AG04450 (cell line): ENCODE measurements around the gene MASP2. TPM values are rescaled to one million over a fixed set of nuclear protein-coding genes. Genes with fewer than 3 reads are reported as not detected.

ENCODE experiments used
- CTCF ChIA-PET: fragments of 300-600, 350-600 bp; formaldehyde crosslinking; extraction: SDS; loops from one replicate; lab custom pipeline; 2022; ENCODE audit warnings: antibody characterized with exemption, inconsistent platforms; lab: Charles Lee
- POLR2A ChIA-PET: fragments of 350-600 bp; formaldehyde crosslinking; extraction: SDS; loops from one replicate; lab custom pipeline; 2021; ENCODE audit warnings: antibody characterized with exemption, inconsistent platforms; lab: Yijun Ruan, JAX
- DNase-seq: peaks from one replicate; pipeline ENCODE4 v3.0.0-alpha.2; 2011; ENCODE audit warnings: low read depth, low spot score
- H3K27ac ChIP-seq: one replicate; pipeline ENCODE4 v1.5.1; 2012; ENCODE audit warnings: low read depth, low read length, control low read depth
- H3K27me3 ChIP-seq: one replicate; pipeline ENCODE4 v1.6.0; 2012; ENCODE audit warnings: low read length; ENCODE audit not compliant: control insufficient read depth, insufficient read depth
- H3K4me3 ChIP-seq: 2 replicates; pipeline ENCODE4 v1.5.1; 2011; ENCODE audit warnings: mild to moderate bottlenecking, low read depth, low read length, control low read depth
- H3K9me3 ChIP-seq: 2 replicates; pipeline ENCODE4 v1.5.1; 2012; ENCODE audit warnings: low read length; ENCODE audit not compliant: control insufficient read depth, insufficient read depth
- polyA plus RNA-seq: library from polyadenylated mRNA; depleted of rRNA; stranded (reverse); fragments of >200 nt; gene quantifications from 2 replicates; pipeline ENCODE4 v1.2.3, GENCODE V29; 2011
- TF ChIP-seq, protein P1 (sequence below): IDR thresholded peaks from 2 replicates; pipeline ENCODE4 v1.5.1; 2011; ENCODE audit warnings: low read depth, low read length, control low read depth, inconsistent platforms

The MASP2 gene
- polyA plus RNA-seq, 1 experiment = not detected

GRCh38 chr1:11046270-11046566 lies 821 bp downstream of the MASP2 start:
- TF ChIP-seq, protein P1, sequence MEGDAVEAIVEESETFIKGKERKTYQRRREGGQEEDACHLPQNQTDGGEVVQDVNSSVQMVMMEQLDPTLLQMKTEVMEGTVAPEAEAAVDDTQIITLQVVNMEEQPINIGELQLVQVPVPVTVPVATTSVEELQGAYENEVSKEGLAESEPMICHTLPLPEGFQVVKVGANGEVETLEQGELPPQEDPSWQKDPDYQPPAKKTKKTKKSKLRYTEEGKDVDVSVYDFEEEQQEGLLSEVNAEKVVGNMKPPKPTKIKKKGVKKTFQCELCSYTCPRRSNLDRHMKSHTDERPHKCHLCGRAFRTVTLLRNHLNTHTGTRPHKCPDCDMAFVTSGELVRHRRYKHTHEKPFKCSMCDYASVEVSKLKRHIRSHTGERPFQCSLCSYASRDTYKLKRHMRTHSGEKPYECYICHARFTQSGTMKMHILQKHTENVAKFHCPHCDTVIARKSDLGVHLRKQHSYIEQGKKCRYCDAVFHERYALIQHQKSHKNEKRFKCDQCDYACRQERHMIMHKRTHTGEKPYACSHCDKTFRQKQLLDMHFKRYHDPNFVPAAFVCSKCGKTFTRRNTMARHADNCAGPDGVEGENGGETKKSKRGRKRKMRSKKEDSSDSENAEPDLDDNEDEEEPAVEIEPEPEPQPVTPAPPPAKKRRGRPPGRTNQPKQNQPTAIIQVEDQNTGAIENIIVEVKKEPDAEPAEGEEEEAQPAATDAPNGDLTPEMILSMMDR = no peak
- Histone ChIP-seq H3K4me3 (no peak overlapping the region), H3K27me3 (peaks cover 3% of the 10 kb centered on the region), H3K27ac (no peak overlapping the region), H3K9me3 (peaks cover 2% of the 10 kb centered on the region; the same call in 1 of the 2 replicates)
- DNase-seq = no peak
- CTCF ChIA-PET = interaction anchor here (7.5 kb wide), 1 partner anchor 9 kb away, joined by 84 read pairs; no protein-coding TSS in a partner anchor
- POLR2A ChIA-PET = interaction anchor here (0.6 kb wide), 1 partner anchor 15 kb away, joined by 5 read pairs; no protein-coding TSS in a partner anchor

DNA sequence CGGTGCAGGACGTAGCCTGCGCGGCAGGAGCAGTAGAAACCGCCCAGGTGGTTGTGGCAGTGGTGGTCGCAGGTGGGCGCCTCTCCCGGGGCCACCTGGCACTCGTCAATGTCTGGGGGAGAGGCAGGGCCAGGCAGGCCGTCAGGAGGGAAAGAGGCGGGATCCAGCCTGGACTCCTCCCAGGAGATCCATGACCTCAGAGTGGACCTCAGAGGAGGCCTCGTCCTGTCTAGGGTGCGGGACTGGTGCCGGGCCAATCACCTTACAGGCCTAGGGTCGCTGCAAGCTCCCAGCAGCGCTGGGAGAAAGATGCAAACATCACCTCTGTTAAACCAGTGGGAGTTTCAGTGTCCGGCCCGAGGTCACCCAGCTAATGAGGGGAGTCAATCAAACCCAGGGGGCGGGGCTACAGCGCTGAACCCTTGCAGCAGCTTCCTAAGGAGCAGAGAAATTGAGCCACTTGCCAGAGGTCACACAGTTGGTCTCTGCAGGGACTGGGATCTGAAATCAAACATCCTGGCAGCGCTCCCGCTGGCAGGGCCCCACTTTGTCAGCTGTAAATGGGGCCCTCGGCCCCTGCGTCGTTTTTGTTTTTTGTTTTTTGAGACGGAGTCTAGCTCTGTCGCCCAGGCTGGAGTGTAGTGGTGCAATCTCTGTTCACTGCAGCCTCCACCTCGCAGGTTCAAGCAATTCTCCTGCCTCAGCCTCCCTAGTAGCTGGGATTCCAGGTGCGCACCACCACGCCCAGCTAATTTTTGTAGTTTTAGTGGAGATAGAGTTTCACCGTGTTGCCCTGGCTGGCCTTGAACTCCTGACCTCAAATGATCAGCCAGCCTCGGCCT lies 1.4 kb downstream of the MASP2 start:
- ChIA-PET POLR2A (interaction anchor here (0.6 to 0.7 kb wide), 2 partner anchors 10 to 15 kb away, joined by 5 to 6 read pairs; no protein-coding TSS in a partner anchor), CTCF (interaction anchor here (7.5 kb wide), 1 partner anchor 8 kb away, joined by 84 read pairs; no protein-coding TSS in a partner anchor)
- DNase-seq = no peak
- H3K4me3 ChIP-seq = no peak overlapping the region
- no peak overlapping the region for H3K27ac ChIP-seq
- peaks cover 3% of the 10 kb centered on the region for H3K27me3 ChIP-seq
- TF ChIP-seq, protein P1 = no peak
- peaks cover 2% of the 10 kb centered on the region; the same call in 1 of the 2 replicates for H3K9me3 ChIP-seq

GRCh38 chr1:11044849-11045427 lies 2.1 kb downstream of the MASP2 start:
- Histone ChIP-seq H3K9me3 (peaks cover 2% of the 10 kb centered on the region; the same call in 1 of the 2 replicates), H3K27me3 (peaks cover 3% of the 10 kb centered on the region), H3K27ac (no peak overlapping the region), H3K4me3 (no peak overlapping the region)
- TF ChIP-seq, protein P1 = no peak
- ChIA-PET CTCF (interaction anchor here (0.6 to 7.5 kb wide), 2 partner anchors 8 kb away, joined by 3 to 84 read pairs; no protein-coding TSS in a partner anchor), POLR2A (no interaction called here)
- no peak for DNase-seq

DNA sequence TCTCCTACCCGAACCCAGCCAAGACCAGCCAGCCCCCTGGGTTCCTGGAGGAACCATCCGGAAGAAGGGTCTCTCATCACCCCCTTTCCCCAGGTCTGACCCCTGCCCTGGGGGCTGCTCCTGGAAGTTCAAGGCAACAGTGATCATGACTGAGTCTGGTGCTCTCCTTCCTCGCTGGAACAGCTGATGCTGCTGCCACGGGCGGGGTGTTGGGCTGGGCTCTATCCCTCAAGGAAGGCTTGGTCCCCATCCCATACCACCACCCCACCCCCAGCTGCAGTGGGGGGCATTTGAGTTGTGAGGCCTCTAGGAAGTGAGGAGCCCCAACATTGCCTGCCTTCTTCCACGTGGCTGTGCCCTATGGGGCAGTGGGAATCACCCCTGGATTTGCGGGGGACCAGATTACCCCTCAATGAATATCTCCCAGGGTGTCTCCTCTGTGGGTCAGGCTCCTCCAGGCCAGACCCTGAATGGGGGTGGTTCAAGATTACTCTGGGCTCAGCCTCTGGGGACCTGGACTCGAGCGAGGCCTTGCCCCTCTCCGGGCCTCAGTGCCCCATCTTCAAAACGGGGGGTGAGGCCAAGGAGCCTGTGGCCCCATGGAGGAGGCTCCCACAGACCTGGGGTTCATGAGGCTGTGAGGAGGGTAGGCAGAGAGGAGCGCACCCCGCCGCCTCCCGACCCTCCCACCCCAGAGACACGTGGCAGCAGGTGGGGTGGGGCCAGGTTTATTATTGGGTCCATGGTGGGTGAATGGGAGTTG lies 2.8 kb downstream of the MASP2 start:
- no peak overlapping the region for H3K4me3 ChIP-seq
- no peak for DNase-seq
- peaks cover 3% of the 10 kb centered on the region for H3K27me3 ChIP-seq
- TF ChIP-seq, protein P1 = no peak
- POLR2A ChIA-PET = no interaction called here
- CTCF ChIA-PET = interaction anchor here (0.6 to 1.3 kb wide), 2 partner anchors 8 to 597 kb away, joined by 3 read pairs; no protein-coding TSS in a partner anchor
- H3K27ac ChIP-seq = no peak overlapping the region
- peaks cover 2% of the 10 kb centered on the region; the same call in 1 of the 2 replicates for H3K9me3 ChIP-seq
